GM19438 (cell line): ENCODE measurements around the gene TRMT112.
"Not testable (repeated sequence)": the region's sequence is repeated elsewhere in the genome, so short reads cannot be mapped to it uniquely, and the experiment has no call there.

Source experiments
- ATAC-seq: cut with Tn5 transposase; IDR thresholded peaks from one replicate; pipeline ENCODE4 v1.9.1; 2021; ENCODE audit warnings: low read depth; ENCODE audit not compliant: unreplicated experiment

TRMT112 gene

DNA sequence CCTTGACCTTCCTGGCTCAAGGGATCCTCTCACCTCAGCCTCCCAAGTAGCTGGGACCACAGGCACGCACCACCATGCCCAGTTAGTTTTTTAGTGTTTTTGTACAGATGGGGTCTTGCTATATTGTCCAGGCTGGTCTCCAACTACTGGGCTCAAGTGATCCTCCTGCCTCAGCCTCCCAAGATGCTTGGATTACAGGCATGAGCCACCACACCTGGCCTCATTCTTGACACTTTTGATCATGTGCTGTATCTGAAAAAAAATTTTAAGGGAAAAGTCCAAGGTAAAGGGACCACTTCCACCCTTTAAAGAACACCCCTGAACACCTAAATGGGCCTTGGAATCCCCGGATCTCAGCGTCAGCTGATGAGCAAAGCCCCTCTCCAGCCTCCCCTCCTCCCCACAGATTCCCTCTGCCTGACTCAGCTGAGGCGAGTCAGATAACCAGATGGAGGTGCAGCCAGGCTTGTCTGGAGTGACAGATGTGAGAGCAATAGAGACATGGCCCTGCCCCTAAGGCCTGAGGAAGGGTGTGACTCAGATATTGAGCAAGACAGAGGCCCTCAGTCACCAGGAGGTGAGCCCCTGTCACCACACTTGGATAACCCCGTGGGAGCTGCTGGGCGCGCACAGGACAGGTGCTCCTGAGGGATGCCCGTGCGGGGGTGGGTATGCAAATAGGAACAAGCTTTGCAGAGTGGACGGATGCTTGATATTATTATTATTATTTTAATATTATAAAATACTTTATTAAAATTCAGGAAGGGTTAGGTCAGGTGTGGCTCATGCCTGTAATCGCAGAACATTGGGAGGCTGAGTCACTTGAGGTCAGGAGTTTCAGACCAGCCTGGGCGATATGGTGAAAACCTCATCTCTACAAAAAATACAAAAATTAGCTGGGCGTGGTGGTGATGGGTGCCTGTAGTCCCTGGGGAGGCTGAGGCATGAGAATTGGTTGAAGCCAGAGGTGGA, 17.7 kb upstream of the TRMT112 start:
- peak; percentile 69 for ATAC-seq

DNA sequence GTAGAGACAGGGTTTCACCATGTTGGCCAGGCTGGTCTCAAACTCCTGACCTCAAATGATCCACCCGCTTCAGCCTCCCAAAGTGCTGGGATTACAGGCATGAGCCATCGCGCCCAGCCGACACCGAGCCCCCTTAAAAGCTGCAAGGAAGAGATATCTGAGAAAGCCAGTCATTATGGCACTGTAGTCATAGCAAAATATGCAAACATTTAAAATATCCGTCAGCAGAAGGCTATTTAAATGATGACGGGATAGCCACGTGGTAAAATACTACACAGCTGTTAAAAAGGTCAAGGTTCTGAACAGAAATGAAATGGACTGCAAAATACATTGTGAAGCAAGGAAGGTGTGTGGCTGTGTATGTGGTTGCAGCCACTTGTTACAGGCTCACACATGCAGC, 16.2 kb upstream of the TRMT112 start:
- no peak for ATAC-seq

DNA sequence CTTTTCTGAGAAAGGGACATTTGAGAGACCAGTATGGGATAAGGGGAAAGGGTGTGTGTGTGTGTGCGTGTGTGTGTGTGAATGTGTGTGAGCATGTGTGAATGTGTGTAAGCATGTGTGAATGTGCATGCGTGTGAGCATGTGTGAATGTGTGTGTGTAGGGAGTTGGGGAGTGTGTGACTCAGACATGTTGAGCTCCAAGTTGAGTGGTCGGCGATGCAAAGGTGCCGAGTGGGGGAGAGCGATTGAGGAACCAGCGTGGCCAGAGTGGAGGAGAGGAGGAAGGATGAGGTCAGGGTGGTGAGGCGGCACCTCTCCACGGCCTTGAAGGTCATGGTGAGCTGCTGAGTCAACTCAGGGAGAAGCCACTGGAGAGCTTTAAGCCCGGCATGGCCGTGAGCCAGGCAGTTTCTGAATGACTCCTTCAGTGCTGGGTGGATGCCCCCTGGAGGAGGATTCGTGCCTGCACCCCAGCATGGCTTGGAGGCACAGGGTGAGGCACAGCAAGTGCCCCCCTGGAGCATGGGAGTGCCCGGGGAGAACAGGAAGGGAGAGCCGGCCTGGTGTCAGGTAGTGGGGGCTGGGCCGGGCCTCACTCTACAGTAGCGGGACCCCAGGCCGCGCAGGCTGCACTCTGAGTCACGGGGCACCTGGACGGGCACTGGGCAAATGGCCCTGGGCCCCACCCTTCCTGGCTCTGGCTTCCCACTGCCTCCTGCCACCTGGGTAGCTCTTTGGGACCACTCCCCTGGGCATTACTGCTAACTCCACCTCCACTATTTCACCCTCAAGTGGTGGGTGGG, 14.4 kb upstream of the TRMT112 start:
- peak; percentile 47 for ATAC-seq

DNA sequence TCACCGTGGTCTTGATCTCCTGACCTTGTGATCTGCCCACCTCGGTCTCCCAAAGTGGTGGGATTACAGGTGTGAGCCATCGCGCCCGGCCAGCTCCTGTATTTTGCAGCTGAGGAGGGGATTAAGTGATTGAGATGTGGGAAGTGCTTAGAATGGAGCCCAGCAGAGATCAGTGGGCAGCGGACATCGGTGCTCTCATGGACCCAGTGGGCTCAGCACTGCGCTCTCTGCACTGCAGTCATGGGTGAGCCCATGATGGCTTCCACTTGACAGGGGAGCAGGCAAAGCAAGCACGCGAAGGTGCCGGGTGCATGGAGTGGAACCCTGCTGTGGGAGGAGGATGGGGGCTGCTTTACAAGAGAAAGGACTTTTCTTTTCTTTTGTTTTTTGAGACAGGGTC, 13.5 kb upstream of the TRMT112 start:
- ATAC-seq = no peak

DNA sequence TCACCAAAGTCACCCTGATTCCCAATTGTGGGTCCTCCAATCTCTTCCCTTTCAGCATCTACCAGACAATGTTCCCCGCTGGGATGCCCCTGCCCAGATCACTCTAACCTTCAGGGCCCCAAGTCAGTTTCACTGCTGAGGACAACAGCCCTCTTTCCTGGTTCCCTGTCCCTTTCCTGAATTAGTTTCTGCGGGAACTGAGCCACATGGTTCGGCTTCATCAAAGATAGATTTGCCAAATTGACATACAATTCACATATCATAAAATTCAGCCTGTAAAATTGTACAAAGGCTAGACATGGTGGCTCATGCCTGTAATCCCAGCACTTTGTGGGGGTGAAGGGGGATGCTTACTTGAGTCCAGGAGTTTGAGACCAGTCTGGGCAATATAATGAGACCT, 10.6 kb upstream of the TRMT112 start:
- no peak for ATAC-seq

DNA sequence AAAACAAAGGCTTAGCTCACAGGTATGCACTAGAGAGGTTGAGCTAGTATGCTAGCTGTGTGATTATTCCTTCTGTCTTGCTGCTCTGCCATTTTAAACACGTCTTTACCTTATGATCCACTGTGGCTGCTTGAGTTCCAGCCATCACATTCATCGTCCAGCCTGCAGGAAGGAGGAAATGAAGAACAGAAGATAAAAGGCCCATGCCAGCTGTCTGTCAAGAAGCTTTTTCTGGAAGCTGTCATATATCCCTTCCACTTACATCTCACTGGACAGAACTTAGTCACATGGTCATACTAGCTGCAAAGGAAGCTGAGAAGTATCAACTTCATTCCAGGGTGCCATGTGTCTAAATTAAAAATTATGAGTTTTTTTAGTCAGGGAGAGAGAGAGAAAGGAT, 10.0 kb upstream of the TRMT112 start:
- no peak for ATAC-seq

DNA sequence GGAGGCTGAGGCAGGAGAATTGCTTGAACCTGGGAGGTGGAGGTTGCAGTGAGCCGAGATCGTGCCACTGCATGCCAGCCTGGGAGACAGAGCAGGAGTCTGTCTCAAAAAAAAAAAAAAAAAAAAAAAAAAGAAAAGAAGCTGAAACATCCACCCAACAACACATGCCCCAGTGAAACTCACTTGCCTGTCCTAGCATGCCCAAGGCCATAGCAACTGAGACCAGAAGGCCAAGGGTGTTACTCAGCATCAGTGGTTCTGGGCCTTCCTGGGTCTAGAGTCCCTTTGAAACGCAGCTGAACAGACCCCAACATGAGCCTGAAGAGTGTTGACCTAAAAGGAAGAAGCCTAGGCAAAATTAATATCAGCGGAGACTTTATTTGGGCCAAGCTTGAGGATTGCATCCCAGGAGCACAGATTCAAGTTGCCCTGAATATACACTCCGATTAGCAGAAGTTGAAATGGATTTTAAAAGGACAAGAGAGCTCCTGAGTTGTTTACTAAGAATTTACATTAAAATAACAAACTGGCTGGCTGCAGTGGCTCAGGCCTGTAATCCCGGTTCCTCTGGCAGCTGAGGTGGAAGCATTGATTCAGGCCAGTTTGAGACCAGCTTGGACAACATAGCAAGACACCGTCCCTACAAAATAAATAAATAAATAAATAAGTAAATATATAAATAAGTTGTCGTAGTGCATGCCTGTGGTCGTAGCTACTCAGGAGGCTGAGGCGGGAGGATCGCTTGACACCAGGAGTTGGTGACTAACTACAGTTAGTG, 7.5 kb upstream of the TRMT112 start:
- ATAC-seq = no peak

DNA sequence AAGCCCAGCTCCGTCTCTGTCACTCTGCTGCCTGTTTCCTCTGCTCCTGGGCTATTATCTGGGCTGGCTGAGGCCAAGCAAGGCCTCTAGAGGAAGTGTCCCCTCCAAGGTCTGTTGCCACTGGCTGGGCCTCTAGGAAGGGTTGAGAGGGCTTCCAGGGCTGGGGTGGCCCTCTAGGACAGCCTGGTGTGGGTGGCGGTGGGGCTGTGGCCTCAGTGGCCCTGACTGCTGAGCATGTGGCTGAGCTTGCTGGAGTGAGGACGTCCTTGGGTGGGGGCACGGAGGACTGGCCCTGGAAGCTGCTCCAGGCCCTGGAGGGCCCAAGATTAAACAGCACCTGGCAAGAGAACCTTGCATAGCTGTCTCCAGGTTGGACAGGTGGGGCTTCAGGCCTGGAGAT, 6.6 kb upstream of the TRMT112 start:
- ATAC-seq = not testable (repeated sequence)

DNA sequence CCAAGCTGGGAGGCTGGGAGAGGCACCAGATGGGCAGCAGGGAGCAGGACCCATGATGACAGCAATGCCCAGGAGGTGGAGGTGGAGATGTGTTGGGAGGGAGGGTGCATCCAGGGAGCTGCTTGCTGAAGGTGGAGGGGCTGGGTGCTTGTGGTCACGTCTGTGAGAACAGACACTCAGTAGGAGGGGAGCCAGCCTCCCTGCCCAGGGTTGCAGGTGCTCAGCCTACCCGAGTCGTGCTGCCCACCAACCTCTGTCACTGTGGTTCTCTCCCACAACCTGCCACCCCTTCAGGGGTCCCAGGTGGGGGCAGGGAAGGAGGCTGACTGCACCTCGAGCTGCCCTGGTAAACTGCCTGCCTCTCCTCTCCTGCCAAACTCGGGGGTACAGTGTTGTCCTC, 6.0 kb upstream of the TRMT112 start:
- no peak for ATAC-seq

DNA sequence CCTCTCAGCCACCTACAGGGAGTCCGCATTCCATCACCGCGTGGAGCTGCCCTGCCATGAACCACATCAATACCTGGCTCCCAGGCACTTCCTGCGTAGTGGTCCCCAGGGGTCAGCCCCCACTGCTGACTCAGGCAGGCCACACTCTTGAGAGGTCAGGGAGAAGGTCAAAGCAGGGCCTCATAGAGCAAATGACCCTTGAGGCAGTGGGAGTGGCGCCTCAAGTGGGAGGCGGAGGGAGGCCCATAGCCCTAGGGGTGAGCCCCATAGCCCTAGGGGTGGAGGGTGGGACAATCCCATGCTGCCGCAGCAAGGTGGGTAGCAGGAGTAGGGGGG, 5.5 kb upstream of the TRMT112 start:
- ATAC-seq = no peak

DNA sequence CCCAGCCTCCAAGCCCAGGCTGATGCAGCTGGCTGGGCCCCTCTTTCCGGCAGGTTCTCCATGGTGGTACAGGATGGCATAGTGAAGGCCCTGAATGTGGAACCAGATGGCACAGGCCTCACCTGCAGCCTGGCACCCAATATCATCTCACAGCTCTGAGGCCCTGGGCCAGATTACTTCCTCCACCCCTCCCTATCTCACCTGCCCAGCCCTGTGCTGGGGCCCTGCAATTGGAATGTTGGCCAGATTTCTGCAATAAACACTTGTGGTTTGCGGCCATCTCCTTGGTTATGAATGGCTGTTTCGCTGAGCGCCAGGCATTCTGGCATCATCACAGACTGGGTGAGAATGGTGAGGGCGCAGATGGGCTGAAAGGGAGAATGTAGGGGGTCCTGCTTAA, 4.2 kb upstream of the TRMT112 start:
- ATAC-seq = no peak

DNA sequence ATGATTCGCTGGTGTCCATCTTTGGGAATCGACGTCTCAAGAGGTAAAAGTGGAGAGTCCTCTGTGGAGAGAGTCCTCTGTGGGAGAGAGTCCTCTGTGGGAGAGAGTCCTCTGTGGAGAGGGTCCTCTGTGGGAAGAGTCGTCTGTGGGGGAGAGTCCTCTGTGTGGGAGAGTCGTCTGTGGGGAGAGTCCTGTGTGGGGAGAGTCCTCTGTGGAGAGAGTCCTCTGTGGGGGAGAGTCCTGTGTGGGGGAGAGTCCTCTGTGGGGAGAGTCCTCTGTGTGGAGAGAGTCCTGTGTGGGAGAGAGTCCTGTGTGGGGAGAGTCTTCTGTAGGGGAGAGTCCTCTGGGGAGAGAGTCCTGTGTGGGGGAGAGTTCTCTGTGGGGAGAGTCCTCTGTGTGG, 3.7 kb upstream of the TRMT112 start:
- ATAC-seq = no peak

DNA sequence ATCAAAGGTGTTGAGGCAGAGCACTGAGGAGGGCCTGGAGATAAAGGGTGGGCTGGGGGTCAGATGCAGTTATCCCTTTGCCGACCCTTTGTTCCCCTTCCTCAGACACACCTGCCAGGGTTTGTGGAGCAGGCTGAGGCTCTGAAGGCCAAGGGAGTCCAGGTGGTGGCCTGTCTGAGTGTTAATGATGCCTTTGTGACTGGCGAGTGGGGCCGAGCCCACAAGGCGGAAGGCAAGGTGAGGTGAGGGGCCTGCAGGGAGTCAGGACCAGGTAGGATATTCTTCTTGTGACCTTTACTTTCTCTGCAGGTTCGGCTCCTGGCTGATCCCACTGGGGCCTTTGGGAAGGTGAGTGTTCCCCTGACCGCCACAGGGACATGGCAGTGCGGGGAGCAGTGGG, 3.2 kb upstream of the TRMT112 start:
- ATAC-seq = no peak

DNA sequence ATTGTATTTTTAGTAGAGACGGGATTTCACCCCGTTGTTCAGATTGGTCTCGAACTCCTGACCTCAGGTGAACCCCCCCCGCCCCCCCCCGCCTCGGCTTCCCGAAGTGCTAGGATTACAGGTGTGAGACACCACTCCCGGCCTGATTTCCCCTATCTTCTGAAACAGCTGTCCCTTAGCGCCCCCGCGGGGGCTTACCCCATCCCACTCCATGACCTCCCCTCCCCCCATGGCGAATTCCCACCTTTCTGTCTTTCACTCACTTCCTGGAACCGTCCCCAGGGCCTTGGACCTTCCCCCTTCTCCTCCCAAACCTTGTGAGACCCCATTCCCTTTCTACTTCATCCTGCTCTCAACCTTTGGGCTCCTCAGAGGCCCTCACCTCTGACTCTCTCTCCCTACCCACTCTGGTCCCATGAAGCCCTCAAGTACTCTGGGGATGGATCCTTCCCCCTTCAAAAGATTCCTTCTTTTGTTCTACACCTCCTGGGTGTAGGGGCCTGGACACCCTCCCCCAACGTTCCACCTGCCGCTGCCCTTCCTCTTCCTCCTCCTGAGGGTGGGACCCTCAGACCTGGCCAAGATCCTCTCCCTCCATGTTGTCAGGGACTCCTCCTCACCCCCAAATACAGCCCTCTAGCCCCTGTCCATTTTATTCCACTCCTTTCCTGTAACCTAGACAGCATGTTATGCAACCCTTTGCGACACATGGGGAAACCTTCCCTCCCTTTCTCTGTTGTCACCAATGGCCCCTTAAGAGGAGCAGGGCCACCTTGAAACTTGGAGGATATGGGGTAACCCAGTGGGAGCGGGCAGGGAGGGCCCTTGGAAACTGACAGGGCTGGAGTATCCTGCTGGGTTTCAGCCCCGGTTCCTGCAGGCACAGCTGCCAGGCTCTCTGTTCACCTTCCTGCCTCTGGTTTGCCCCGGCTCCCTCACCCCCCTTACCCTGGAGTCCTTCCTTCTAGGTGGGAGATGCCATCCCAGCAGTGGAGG, 1.7 kb upstream of the TRMT112 start:
- ATAC-seq = no peak

DNA sequence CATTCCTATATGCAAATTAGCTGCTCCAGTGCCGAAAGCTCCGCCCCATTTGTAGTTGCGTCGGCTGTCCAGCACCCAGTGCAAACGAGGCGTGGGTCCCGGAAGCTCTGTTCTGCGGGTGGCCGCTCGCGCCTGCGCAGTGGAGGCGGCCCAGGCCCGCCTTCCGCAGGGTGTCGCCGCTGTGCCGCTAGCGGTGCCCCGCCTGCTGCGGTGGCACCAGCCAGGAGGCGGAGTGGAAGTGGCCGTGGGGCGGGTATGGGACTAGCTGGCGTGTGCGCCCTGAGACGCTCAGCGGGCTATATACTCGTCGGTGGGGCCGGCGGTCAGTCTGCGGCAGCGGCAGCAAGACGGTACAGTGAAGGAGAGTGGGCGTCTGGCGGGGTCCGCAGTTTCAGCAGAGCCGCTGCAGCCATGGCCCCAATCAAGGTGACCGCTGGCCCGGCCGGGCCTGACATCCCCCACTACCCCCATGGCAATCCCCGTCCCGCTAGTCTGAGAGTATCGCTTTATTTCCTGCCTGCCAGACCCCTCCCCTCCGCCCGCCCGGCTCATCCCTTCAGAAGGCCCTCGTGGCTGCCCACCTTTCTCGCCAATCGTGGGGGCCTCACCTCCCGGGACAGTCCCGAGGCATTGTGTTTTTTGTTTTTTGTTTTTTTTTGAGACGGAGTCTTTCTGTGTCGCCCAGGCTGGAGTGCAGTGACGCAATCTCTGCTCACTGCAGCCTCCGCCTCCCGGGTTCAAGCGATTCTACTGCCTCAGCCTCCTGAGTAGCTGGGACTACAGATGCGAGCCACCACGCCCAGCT, 804 bp upstream of the TRMT112 start, which contains the start of gene PRDX5:
Gene PRDX5, plus strand, starts transcription at position 161 of the 805 bp plus-strand sequence. Its CDS starts 95 bp downstream, at position 256.
- ATAC-seq = peak; percentile 61

DNA sequence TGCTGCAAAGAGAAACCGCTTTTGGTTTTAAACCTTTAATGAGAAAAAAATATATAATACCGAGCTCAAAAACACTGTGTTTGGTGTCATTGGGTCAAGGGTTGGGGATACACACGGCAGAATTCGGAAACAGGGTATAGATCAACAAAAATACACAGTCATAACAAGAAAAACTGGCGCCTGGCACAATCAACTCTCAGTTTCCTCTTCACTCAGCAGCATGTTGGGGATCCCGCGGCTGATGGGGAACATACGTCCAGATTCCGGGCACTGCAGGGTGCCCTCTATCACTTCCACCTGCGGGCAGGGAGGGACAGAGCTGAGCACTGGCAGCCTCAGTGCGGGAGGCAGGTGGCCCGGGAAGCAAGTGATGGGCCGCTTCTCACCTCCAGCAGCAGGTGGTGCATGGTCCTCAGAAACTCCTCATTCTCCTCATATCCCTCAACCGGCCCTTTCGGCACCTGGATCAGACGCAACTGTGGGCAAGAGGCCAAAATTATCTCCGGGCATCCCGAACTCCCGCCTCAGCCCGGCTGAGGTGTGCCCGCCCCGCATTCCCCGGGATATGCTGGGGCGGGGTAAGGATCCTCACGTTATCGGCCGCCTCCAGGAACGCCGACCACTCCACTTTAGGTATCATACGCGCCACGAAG, 561 bp downstream of the TRMT112 start:
- no peak for ATAC-seq

DNA sequence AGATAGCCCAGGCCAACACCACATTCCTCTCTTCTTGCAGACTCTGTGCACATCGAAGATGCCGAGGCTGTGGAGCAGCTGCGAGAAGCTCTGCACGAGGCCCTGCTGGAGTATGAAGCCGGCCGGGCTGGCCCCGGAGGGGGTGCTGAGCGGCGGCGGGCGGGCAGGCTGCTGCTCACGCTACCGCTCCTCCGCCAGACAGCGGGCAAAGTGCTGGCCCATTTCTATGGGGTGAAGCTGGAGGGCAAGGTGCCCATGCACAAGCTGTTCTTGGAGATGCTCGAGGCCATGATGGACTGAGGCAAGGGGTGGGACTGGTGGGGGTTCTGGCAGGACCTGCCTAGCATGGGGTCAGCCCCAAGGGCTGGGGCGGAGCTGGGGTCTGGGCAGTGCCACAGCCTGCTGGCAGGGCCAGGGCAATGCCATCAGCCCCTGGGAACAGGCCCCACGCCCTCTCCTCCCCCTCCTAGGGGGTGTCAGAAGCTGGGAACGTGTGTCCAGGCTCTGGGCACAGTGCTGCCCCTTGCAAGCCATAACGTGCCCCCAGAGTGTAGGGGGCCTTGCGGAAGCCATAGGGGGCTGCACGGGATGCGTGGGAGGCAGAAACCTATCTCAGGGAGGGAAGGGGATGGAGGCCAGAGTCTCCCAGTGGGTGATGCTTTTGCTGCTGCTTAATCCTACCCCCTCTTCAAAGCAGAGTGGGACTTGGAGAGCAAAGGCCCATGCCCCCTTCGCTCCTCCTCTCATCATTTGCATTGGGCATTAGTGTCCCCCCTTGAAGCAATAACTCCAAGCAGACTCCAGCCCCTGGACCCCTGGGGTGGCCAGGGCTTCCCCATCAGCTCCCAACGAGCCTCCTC, 1.5 kb downstream of the TRMT112 start:
- ATAC-seq = not testable (repeated sequence)
